GF-D8 (cell line): Measurements from ENCODE around the gene KLK11.

Experiments used
- DNase-seq: peaks from one replicate; lab custom pipeline; 2025; lab: John Stamatoyannopoulos, UW

The KLK11 gene, protein sequence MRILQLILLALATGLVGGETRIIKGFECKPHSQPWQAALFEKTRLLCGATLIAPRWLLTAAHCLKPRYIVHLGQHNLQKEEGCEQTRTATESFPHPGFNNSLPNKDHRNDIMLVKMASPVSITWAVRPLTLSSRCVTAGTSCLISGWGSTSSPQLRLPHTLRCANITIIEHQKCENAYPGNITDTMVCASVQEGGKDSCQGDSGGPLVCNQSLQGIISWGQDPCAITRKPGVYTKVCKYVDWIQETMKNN

DNA sequence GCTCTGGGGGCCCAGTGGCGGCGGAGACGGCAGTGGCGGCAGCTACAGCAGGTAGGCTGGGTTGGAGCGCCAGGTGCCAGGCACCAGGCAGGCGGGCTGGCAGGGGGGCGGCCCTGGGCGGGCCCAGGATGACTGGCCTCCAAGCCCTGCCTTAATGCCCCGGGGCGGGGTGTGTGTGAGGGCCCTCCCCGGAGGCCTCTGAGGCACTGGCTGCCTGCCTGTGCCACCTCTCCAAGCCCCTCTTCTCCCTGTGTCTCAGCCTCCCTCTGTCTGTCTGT lies at the start of gene KLK11:
Gene KLK11, minus strand, starts transcription at position 63 of the 278 bp plus-strand sequence. CDS start 985 bp downstream, outside the sequence.
- no peak for DNase-seq

DNA sequence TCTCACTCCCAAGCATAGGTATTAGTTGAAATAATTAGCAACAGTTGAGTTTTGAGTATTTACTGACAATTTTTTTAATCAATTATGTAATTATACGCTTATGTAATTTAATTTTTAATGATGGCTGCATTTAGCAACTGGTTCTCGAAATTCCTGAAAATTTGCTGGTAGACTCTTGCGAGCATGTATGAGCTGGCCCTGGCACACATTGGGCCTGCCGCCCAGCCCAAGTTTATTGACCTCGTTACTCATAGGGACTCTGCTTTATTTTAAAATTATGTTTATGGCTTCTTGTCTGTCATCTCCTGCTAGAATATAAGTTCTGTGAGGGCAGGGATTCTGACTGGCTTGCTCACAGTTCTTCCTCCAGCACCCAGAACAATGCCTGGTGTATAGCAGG lies 49.6 kb upstream of the KLK11 start:
- no peak for DNase-seq

DNA sequence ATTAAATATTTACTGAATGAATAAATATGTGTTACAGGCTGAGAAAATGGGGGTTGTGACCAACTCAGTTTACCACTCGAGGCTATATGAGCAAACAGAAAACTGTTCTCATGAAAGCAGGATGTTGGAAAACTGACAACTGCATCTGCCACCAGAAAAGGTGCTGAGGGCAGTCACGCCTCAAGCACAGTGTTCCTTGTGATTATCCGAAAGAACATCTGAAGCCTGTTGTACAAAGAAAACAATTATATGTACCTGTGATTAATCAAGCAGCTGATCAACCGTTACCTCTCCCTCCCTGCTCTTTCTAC lies 44.6 kb upstream of the KLK11 start:
- DNase-seq: no peak

DNA sequence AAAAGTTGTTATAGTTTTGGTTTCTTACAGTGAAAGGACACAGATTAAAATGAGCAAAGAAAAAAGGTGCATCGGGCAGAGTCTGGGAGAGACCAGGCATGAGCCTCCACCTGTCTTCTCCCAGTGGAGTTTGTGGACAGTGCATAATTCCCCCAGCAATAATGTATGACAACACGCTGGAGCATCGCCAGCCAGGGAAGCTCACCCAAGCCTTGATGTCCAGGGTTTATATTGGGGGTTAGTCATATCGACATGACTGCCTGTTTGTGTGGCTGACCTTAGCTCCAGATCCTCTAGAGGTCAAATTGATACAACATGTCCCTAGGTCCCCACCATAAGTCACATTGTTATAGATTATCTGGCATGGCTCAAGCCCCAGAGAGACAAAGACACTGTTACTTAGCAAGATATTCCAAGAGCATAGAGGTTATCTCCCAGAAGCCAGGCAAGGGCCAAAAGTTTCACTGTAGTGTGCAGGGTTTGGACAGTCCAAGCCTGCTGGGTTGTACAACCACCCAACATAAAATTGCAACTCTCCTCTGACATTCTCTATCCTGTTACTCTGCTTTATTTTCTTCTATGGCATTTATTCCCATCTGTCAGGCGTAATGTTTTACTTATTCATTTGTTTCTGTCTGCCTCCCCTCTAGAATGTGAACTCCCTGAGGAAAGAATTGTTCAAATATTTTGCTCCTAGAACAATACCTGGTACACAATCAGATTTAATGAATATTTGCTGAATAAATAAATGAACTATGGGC lies 44.1 kb upstream of the KLK11 start:
- DNase-seq: no peak

DNA sequence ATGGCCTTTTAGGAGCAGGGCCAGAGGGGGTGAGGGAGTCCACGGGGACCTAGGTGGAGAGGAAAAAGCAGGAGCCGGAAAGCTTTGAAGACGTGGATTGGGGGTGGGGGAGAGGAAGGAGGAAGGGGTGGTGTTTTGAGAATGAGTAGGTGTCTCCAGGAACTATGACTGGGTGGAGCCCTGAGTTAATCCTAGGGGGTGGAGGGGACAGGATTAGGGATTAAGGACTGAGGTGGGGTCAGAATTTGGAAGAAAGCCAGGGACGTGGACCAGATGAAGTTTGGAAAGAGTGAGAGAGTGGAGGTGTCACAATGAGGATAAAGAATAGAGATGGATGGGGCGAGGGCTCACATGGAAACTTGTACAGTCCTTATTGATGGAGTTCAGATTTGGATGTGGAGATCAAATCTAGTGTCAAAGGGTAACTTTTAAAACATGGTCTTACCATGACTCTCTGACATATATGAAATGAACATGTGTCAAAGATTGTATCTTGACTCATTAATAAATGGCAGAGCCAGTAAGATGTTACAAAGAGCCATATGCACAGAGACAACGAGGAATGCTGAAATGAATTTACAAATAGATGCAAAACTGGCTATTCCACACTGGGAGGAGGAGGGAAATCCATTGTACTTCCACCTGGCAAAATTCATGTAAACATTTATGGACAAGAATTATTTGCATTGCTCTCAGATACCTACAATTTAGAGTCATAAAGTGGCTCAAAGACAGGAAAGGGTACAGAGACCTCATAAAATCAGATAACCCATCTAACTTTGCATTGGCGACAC lies 40.2 kb upstream of the KLK11 start:
- DNase-seq: no peak

DNA sequence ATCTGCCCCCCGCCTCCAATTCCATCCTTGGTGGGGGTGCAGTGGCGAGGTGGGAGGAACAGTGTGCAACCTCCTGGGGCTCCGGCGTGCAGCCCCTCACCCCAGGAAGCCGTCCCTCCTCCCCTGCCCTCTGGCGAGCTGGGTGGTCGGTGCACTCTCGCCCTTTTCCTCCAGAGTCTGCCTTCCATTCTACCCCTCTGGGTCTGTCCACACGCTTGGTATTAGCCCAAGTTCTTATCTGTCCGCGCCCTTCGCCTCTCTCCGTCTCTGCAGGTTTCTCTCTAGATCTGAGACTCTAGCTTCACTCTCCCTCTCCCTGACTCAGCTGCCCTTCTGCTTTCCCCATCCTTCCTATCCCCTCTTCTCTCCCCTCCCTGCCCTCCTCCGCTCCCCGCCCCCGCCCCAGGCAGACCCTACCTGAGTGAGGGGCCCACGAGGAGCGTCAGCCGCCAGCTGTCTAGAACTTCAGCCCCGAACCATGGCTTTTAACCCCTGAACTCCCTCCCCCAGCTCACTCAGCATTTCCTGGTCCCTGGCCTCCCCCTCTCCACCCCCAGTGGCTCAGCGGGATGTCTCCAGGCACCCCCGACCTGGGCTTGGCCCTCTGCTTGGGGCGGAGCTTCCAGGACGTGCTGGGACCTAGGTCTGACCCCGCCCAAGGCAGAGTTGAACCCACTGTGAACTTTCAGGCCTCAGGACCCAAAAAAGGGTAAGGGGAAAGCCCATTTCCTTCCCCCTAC lies 39.0 kb upstream of the KLK11 start:
- no peak for DNase-seq

DNA sequence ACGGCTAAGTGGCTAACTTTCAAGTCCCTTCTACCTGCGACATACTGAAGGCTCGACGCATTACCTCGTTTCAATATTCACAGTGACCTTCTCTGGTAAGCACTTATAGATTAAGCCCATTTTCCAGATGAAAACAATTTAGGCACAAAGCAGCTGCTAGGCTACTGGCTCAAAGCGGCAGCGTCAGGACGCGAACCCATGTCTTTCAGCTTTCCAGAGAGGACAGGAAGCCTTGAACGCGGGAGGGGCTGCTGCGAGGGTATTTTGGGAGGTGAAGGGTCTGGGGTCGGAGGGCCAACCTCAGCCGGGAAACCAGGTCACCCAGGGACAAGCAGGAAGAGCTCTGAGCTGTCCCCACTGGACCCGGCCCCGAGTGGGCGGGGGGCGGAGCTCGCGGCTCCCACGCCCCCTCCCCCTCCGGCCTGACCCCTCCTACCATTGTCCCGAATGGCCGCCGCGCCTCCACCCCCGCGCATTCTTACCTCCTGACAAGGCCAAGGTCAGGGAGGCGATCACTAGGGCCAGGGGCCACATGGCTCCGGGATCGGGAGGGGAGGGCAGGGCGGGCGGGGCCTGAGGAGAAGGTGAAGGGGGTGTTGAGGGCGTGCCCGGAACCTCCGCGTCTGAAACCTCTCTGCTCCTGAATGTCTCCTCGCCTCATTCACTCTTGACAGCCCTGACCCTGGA lies 38.3 kb upstream of the KLK11 start, which contains the start of gene KLK13:
Gene KLK13, minus strand, starts transcription at position 559 of the 687 bp plus-strand sequence. Its CDS starts 25 bp downstream, at position 534.
- no peak for DNase-seq

DNA sequence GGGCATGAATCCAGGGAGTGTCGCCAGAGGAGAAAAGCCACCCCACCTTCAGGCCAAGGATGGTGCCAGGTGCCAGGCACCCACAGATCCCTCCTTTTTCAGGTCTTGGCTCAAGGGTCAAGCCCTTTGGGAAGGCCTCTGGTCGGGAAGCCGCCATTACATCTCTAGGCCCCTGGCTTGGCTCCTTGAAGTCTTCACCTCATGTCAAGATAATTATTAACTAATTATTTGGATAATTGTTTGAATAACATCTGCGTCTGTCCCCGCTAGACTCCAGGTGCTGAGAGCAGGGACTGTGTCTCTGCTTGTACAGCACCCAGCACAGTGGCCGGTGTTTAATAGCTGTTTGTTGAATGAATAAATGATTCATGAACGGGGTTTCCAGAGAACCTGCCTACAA lies 37.2 kb upstream of the KLK11 start:
- DNase-seq: no peak

DNA sequence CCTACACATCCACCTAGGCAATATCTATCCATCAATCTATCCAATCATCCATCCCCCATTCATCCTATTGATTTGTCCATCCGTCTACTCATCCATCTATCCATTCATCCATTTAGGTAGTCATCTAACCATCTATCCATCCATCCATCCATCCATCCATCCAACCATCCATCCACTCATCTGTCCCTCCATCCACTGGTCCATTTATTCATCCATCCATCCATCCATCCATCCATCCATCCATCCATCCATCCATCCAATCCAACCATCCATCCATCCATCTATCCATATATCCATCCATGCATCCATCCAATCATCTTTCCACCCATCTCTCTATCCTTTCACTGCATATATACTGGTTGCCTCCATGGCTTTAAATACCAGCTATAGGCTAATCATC lies 34.6 kb upstream of the KLK11 start:
- no peak for DNase-seq

DNA sequence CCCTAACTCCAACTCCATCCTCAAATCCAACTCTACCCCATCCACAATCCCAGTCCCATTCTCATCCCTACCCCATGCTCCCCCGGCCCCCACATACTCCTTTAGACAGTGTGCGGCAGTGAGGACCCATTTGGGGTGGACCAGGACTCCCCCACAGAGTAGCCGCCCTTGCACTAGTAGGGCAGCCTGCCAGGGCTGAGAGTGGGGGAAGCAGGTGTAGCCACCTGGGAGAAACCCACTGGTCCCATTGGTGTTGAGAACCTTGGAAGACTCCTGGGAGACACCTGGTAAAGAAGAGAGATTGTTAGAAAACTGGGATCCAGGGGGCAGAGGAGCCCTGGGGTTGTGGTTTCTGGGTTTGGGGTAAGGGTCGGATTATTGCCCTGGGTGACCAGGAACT lies 33.9 kb upstream of the KLK11 start:
- DNase-seq: no peak

DNA sequence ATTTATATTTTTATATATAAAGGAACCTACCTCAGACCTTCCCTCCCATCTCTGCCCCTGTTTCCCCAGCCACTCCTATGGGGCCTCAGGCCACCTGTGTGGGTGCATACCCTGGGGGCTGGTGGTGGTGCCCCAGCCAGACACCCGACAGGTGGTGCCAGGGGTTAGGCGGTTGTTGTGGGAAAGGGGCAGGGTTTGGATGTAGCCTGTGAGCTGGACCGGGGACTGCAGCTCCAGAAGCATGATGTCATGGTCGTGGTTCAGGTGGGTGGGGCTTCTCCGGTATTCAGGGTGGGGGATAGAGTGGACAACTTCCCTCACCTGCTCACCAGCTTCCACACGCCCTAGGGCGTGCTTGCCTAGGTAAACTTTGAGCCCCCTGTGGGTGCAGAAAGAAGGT lies 33.3 kb upstream of the KLK11 start:
- DNase-seq: no peak

DNA sequence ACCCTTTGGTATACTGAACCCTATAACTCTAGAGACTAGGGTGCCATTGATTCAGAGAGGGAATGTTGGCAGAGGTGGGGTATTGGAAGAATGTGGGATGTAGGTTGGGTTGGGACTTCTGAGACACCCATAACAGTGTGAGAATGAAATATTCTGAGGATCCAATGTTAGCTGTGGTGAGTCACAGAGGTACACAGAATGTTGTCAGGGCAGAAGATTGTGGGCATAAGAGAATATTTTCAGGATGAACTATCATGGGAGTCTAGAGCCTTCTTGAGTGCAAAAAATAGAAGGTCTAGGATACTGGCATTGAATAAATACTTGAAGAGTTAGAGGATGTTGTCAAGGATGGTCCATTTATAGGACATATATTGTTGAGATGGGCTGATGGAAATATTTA lies 29.4 kb upstream of the KLK11 start:
- no peak for DNase-seq

DNA sequence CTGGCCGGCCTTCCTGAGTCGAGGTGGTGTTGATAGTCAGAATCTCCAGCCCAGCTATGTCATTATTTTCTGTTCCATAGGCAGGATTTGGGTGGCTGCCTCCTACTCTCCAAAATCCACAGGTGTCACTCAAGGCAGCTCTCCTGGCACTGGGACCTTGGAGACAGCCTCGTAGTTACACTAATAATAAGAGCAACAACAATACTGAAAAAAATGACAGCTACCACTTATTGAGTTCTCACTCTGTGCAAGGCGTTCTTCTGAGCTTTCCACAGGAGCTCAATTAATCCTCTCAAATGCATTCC lies 20.6 kb upstream of the KLK11 start:
- no peak for DNase-seq

DNA sequence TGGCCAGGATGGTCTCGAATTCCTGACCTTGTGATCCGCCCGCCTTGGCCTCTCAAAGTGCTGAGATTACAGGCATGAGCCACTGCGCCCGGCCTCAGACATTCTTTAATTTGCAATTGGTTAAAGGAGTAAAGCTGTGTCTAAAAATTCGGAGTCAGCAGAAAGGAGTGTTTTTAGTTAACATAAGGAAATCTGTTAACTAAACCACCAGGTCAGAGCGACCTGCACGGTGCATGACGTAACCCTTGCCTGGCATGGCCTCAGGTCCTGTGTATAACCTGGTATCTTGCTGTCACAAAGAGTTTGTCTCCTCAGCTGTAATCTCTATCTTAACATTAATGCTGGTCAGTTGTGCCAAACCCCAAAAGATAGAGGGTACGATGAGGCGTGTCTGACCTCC lies 17.9 kb upstream of the KLK11 start:
- DNase-seq: no peak

DNA sequence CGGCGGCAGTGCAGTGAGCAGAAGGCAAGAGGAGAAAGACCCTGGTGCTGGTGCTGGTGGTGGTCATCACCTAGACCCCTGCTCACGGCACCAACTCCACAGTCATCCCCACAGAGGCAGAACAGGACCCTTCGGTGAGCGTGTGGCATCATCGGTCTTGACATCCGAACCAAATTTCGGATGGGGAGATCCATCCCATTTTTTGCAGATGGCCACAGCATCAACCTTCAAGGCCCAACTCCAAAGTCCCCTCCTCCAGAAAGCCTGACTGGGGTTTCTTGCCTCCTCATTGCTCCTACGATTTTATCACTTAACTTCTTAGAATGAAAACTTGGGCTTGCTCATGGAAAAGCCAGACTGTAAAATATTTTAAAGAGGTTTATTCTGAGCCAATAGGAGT lies 17.1 kb upstream of the KLK11 start:
- DNase-seq: no peak

DNA sequence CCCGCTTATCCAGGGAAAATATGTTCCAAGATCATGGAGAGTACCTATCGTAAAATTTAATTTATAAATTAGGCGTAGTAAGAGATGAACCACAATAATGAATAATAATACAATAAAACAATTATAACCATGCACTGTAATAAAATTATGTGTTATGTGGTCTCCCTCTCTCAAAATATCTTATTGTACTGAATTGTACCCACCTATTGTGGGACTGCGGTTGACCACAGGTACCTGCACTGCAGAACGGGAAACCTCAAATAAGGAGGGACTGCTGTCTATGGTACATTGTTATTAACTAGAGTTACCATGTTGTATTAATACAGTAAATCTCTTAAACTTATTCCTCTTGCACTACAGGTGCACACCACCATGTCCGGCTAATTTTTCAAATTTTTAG lies 13.7 kb upstream of the KLK11 start:
- no peak for DNase-seq

DNA sequence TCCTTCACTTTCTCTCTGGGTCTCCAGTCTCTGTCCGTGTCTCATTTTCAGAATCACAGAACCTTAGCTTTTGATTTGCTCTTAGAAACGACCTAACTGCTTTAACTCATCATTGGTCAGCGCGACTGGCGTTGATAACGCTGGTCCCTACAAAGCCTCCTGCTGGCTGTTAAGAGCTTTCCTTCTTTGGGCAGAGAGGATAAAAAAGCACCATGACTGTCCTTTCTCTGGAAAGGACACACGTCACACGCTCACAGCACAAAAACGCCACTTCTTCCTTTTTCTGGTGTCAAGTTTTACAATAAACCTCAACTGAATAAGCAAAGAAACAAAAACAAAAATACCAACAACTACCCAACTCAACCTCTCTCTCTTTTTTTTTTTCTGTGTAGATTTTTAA lies 10.1 kb upstream of the KLK11 start:
- no peak for DNase-seq

DNA sequence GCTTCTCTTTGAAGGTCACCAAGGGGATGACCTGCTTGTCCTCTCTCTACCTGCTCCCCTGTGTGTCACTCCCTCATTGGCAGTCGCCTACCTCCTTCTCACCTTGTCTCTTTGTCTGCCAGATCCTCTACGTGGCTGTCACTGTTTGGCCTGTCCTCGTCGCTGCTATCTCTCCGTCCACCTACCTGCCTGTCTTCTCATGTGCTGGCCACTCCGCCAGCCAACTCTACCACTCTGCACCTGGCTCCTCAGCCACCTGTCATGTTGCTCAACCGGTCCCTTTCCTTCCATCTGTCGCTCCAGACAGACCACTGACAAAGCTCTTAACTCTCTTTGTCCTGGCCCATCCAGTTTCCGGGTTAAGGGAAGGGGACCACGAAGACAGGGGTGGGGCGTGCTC lies 8.3 kb upstream of the KLK11 start, which contains the start of gene KLK12:
Gene KLK12, minus strand, starts transcription at position 299 of the 400 bp plus-strand sequence. CDS start 381 bp downstream, outside the sequence.
- DNase-seq: no peak

DNA sequence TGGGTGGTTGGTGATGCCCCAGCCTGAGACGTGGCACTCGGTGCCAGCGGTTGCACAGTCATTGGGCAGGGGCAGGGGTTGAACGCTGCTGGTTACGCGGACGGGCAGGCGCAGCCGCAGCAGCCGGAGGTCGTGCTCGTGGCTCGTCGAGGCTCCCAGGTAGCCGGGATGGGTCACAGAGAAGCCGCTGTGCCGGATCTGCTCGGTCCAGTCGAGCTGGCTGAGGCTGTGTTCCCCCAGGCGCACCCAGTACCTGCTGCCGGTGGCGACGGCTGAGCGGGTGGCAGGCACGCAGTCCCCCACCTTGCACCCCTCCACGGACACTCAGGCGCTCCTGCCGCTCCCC lies 5.4 kb upstream of the KLK11 start:
- DNase-seq: no peak

DNA sequence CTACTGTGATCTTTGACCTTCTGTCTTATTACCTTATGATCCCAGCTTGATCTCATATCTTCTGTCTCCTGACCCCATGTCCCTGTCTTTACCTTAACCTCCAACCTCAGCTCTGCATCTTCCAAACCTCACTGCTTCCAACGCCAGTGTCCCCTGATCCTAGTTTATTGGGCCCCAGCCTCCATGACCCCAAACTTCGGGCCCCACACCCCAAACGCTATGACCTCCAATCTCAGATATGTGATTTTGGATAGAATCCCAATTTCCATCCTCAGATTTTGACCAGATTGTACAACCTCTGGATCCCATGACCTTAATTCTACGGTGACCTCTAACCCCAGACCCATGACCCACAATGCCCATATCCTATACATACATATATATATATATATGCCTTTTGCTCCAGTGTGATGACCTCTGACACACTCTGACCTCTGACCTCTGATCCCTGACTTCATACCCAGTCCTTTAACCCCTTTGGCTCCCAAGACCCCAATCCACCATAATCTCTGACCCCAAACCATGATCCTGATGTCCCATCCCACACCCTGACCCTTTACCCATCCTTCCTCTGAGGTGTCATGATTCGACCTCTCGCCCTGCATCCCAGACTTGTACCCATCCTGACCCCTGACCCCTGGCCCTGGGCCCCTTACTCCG lies 4.9 kb upstream of the KLK11 start:
- DNase-seq: no peak

DNA sequence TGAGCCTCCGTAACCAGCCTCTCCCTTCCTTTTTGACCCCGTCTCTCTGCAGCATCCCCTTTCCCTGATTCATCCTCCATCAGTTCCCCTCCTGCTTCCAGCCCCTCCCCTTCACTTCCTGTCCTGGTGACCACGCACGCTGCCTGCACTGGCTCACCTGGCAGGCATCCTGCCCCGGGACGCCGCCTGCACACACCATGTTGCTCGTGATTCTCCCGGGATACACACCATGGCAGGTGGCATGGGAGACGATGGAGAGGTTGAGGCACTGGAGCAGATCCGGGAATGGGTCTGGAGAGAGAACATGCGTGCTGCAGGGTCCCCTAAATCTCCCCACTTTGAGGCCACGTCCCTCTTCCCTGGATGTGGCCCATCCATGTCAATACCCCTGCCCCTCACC lies 4.2 kb upstream of the KLK11 start:
- no peak for DNase-seq

DNA sequence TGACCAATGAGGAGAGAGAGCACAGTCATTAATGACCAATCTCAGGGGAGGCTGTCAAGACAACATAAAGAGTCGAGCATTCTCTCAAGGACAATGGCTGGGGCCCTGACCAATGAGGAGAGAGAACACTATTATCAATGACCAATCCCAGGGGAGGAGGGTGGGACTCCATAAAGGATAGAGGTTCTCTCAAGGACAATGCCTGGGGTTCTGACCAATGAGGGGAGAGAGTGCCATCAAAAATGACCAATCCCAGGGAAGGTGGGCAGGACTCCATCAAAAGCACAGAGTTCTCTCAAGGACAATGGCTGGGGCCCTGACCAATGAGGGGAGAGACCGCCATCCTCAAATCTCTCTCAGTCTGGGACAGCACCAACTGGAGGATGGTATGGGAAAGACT lies 3.3 kb upstream of the KLK11 start:
- DNase-seq: no peak
